Effector CD4-positive, alpha-beta T cell (primary cell): ENCODE results near the gene C2CD3.
"Not testable (repeated sequence)": the region's sequence is repeated elsewhere in the genome, so short reads cannot be mapped to it uniquely, and the experiment has no call there.

Experiments
- DNase-seq: peaks from one replicate; pipeline ENCODE4 v3.0.0-alpha.2; 2020

Gene C2CD3

GRCh38 chr11:74001822-74002286, 168.9 kb downstream of the C2CD3 start:
- no peak for DNase-seq

GRCh38 chr11:74000307-74001133, 170.3 kb downstream of the C2CD3 start:
- DNase-seq, result no peak

DNA sequence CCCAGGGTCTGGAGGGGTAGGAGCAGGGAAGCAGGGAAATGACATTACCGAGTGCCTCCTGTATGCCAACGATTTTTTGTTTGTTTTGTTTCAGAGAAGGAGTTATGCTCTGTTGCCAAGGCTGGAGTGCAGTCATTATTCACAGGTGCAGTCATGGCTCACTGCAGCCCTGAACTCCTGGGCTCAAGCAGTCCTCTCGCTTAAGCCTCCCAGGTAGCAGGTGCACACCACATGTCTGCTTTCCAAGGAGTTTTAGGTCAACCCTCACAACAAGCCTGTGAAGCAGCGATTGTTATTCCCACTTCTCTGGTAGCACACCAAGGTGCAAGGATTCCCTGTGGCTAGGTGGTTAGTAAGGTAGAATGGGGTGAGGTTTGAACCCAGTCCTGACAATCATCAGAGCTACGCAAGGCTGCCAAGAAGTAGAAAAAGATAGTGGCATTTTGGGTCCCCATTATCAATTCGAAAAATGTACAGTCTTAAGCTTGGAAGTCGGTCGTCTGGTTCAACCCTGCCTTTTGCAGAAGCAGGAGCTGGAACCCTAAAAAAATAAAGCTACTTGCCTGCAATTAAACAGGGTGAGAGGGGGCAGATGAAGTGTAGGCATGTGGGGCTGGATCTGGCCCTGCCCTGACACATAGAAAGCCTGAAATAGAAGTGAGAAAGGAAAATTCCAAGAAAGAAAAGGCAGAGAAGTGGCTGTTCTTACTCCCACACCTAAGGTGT, 171.1 kb downstream of the C2CD3 start:
- no peak for DNase-seq

GRCh38 chr11:73998846-73999575, 171.8 kb downstream of the C2CD3 start:
- no peak for DNase-seq

GRCh38 chr11:73997120-73997770, 173.6 kb downstream of the C2CD3 start:
- no peak for DNase-seq

DNA sequence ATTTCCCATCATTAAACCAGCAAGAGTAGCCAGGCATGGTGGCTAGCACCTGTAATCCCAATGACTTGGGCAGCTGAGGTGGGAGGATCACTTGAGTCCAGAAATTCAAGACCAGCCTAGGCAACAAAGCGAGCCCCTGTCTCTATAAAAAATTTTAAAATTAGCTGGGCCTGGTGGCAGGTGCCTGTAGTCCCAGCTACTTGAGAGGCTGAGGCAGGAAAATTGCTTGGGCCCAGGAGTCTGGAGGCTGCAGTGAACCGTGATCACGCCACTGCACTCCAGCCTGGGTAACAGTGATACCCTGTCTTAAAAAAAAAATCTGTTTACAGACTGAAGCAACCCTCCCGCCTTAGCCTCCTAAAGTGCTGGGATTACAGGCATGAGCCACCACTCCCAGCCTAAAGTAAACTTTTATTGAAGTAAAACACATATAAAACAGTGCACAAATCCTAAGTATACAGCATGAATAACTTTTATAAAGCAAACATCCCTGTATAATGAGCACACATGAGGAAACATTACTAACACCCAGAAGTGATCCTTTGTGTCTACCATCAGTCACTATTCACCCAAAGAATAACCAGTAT, 174.5 kb downstream of the C2CD3 start:
- no peak for DNase-seq

GRCh38 chr11:73995731-73996130, 175.1 kb downstream of the C2CD3 start:
- peak; percentile 54 for DNase-seq

- no peak for DNase-seq
Measured at GRCh38 chr11:73995247-73995646, 175.6 kb downstream of the C2CD3 start.

- DNase-seq, result no peak
Measured at GRCh38 chr11:73991471-73992006, 179.3 kb downstream of the C2CD3 start.

DNA sequence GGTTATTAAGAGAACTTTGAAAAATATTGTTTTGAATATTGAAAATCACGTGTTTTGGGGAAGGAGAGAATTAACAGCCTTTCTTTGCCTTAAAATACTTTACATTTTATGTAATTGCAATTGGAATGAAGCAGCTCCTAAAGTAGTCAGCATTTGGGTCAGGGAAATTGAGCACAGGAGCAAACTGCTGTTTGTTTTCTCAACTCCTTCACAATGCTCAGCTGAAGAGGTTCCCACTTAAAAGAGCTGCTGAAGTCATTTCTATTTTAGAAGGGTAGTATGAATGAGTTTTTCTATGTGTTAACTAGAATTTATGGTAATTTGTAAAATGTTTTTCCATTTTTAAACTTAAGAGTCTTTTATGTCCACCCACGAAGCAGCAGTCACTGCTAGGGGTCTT, 180.1 kb downstream of the C2CD3 start:
- no peak for DNase-seq

DNA sequence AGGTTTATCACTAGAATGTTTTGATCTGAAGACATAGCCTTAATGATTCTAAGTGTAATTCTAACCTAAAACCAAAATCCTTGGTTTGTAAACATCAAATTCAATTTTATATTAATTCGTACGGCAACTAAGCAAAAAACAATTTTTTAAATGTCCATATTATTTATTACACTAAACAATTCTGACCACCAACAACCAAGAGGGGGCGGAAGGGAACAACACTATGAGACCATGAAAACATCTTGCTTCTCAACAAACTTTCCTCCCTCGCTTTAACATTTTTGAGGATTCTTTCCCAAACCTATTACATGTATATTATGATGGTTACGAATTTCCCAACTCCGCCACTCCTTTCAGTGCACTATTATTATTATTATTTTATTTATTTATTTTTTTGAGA, 181.6 kb downstream of the C2CD3 start:
- DNase-seq, result no peak

DNA sequence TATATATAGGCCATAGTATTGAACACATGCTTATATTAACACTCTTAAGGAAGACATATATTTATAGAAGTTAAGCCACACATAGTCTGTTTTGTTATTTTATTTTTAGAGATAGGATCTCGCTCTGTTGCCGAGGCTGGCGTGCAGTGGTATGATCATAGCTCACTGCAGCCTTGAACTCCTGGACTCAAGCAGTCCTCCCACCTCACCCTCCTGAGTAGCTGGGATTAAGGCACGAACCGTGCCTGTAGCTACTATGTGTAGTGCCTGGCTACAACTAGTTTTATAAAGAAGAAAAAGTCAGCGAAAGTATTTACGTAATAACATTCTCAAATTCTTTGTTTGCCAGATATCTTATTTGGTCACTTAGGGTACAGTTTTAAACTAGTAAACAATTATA, 182.6 kb downstream of the C2CD3 start:
- no peak for DNase-seq

GRCh38 chr11:73985661-73986060, 185.1 kb downstream of the C2CD3 start:
- not testable (repeated sequence) for DNase-seq

GRCh38 chr11:73983741-73984538, 186.9 kb downstream of the C2CD3 start:
- no peak for DNase-seq

GRCh38 chr11:73982990-73983740, 187.6 kb downstream of the C2CD3 start:
- DNase-seq, result peak; percentile 90

DNA sequence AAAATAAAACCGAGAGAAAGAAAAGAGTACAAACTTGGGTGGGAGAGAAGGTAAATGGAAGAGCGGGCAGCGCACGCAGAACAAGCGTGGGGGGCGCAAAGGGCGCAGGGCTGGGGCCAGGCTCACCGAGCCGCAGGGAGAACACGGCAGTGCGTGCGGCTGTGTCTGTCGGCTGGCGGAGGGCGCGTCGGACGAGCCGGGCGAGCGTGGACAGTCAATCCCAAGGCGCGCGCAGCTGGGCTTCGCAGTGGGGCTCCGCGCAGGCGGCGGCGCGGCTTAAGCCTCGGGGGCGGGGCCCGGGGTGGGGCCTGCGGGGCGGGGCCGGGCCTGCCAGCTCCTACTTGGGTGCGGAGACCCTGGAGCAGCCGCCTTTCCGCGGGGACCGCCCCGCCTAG, 188.2 kb downstream of the C2CD3 start, which contains the start of gene UCP2:
UCP2 (minus strand) TSS at position 249 of the 395 bp plus-strand sequence. CDS start 4,465 bp downstream, outside the sequence.
- peak; percentile 71 for DNase-seq

DNA sequence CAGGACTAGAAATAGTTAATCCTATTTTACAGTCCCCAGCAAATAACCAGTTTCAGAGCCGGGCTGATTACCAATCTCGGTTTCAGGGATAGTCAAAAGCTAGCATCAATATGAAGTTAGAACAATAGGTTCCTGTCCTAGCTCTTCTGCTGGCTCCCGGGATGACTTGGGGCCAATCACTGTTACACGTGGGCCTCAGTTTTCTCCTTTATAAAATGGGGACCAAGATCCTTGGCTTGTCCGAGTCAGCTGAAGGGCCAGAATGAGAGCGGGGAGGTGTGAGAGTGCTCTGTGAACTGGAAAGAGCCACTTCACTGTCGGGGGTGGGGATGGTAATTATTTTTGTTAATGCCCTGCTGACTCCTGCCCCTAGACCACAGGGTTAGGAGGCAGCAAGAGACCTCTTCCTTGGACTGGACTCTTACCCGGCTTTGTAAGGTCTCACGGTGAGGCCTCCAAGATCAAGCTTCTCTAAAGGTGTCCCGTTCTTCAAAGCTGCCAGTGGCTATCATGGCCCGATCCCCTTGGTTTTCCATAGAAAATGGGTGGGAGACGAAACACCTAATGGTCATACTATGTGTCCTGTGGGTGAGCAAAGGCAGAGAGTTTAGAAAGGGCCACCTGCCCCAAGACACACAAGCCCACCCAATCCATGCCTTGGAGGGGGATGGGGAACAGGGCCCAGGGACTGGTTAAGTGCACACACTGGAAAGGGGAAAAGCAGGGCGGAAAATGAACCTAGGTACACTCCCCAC, 189.6 kb downstream of the C2CD3 start:
- DNase-seq, result no peak

- DNase-seq, result peak; percentile 72
Measured at GRCh38 chr11:73980001-73980961, 190.5 kb downstream of the C2CD3 start.
